ENCODE results near the gene SLC25A2.
"Not testable (repeated sequence)": the region's sequence is repeated elsewhere in the genome, so short reads cannot be mapped to it uniquely, and the experiment has no call there.

The SLC25A2 gene

DNA sequence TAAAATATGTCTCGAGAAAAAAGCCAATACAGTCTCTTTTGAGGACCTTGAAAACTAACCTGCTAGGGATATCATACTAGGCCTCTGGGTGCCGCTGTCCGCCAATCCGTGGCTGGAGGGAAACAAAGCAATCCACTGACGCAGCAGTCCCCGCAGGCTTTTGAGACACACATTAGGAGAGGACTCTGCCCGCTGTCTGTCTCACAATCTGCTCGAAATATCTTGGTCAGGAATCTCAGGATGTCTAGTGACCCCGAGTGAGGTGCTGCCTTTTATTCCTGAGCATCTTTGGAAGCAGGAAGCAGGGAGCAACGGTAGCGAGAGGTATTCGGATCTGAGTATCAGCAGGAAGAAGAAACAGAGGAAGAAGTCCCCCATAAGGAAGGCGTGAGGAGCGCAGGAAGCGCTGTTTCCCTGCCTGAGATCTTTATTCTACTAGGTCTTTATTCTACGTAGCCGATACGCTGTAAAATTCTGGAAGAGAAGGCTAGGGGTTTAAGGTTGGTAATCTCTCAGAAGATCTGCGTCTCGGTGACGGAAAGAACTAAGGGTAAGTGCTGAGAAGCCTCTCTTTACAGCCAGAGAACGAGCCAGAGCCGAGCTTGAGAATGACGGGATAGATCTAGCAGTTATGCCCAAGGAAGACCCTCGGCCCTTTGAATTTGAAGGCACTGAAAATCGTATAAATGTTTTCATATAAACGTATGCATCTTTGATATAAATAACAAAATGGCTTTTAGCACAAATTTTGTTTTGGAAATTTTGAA is 22.4 kb upstream of the SLC25A2 start:
- no peaks in the 10 kb centered on the region for H3K36me3 Mint-ChIP-seq (ENCODE audit: low read depth)
- H3K9me3 Mint-ChIP-seq: peaks cover 33% of the 10 kb centered on the region
- peaks cover 6% of the 10 kb centered on the region for H3K4me1 Mint-ChIP-seq (ENCODE audit: low read depth)
- H3K27me3 Mint-ChIP-seq (ENCODE audit: low read depth): peaks cover 8% of the 10 kb centered on the region
- peak overlapping the region; percentile 93 for H3K4me3 Mint-ChIP-seq
- H3K27ac Mint-ChIP-seq: peak overlapping the region; percentile 92

DNA sequence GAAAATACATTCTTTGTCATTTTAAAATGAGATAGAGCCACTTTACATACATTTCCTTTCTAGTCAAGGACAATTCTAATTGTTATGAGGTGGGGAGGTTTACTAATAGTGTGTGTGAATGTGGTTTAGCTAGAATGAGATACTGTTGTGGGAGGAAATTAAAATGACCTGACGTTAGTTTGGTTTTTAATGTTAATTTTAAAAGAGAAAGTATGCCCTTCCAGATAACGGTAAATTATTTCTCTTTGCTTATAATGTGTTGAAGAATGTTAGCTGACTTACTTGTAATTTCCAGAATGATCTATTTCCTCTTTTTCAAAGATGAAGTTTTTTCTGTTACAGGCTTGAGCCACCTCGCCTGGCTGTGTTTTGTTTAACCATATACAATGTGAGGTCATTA is 18.4 kb upstream of the SLC25A2 start:
- Mint-ChIP-seq H3K9me3 (peaks cover 61% of the 10 kb centered on the region), H3K27me3 (ENCODE audit: low read depth) (peaks cover 3% of the 10 kb centered on the region), H3K4me3 (peak overlapping the region; percentile 7), H3K36me3 (ENCODE audit: low read depth) (peaks cover 32% of the 10 kb centered on the region), H3K4me1 (ENCODE audit: low read depth) (peaks cover 27% of the 10 kb centered on the region), H3K27ac (no peak overlapping the region)

DNA sequence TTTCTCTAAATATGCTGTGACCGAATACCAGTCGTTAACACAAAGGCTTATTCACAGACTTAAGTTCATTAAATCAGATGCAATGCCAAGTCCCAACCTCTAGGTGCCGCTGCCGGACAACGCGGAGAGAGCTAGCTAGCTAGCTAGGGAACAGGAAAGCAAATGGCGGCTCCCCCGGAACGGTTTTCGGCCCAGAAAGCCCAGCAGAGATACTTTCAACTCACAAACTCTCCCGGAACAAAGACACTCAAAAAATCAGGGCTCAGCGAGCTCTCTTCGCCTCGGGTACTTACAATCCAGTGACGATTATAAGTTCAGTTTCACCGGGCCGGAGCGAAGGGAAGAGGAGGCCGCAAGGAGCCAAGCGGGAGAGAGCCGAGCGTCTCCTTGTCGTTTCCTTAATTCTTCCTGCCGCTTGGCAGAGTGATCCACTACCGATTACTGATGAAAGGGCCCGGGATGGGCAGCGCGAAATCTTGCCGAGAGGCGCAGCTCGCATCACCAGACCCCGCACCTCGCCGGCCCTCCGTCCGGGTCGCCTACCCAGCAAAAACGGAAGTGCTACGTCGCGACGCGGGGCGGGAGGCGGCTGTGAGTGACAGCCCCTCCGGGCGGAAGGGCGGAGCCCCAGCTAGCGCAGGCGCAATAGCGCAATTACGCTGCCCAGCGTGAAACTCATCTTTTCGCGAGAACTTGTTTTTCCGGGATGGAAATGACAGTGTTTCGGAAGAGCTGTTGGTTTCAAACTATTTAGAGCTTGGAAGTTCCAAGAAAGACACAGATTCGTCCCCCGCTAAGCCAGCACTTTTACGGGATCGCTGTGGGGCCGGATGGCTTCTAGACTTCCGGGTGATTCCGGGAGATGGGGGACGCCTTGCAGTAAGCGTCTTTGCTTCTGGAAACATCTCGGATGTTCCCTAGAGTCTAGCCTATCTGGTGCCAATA is 16.6 kb upstream of the SLC25A2 start, which contains the start of gene TAF7:
Gene TAF7, minus strand, starts transcription at position 560 of the 945 bp plus-strand sequence. CDS start 740 bp downstream, outside the sequence.
- H3K4me3 Mint-ChIP-seq: peak within 1 kb of the TSS; percentile 100
- peaks cover 3% of the 10 kb centered on the region for H3K27me3 Mint-ChIP-seq (ENCODE audit: low read depth)
- peak within 1 kb of the TSS; percentile 100 for H3K27ac Mint-ChIP-seq
- H3K36me3 Mint-ChIP-seq (ENCODE audit: low read depth): peaks cover 44% of the 10 kb centered on the region
- H3K4me1 Mint-ChIP-seq (ENCODE audit: low read depth): peaks cover 21% of the 10 kb centered on the region
- peaks cover 64% of the 10 kb centered on the region for H3K9me3 Mint-ChIP-seq

DNA sequence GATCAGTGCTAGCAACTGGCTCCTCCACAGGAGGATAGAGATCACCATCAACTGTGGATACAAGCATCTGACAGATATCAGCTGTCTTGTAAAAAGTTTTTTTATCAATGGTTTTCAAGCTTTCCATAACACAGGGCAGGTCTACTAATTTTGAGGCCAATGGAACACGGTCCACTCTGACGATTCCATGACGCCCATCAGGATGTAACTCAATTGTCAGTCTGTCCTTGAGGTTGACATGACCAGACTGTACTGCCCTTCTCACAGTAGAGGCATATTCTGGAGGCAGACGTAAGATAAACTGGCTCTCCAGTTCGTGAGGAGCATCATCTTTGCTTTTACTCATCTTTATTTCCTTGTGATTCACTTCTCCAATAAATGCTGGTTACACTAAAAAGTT is 15.8 kb upstream of the SLC25A2 start:
- Mint-ChIP-seq H3K4me1 (ENCODE audit: low read depth) (peaks cover 21% of the 10 kb centered on the region), H3K27ac (peak overlapping the region; percentile 100), H3K27me3 (ENCODE audit: low read depth) (peaks cover 3% of the 10 kb centered on the region), H3K9me3 (peaks cover 69% of the 10 kb centered on the region), H3K4me3 (peak overlapping the region; percentile 100), H3K36me3 (ENCODE audit: low read depth) (peaks cover 52% of the 10 kb centered on the region)

DNA sequence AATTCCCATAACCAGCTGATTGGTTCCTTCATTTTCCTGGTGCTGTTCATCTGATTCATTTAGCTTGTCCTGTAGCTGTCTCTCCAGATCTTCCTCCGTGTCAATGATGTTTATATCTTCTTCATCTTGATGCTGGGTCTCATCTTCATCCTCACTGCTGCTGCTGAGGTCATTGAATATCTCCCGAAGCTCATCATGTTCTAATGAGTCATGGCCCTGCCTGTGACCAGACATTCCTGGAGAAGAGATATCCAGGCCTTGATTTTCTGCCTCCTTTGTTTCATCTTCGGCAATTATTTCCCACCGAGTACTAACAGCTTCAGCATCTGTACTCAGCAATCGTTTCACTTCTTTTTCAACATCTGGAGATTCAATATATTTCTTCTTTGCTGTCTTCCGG is 15.4 kb upstream of the SLC25A2 start:
- Mint-ChIP-seq H3K36me3 (ENCODE audit: low read depth) (peaks cover 55% of the 10 kb centered on the region), H3K4me3 (peak overlapping the region; percentile 100), H3K9me3 (peaks cover 71% of the 10 kb centered on the region), H3K4me1 (ENCODE audit: low read depth) (peaks cover 21% of the 10 kb centered on the region), H3K27ac (peak overlapping the region; percentile 100), H3K27me3 (ENCODE audit: low read depth) (peaks cover 3% of the 10 kb centered on the region)

DNA sequence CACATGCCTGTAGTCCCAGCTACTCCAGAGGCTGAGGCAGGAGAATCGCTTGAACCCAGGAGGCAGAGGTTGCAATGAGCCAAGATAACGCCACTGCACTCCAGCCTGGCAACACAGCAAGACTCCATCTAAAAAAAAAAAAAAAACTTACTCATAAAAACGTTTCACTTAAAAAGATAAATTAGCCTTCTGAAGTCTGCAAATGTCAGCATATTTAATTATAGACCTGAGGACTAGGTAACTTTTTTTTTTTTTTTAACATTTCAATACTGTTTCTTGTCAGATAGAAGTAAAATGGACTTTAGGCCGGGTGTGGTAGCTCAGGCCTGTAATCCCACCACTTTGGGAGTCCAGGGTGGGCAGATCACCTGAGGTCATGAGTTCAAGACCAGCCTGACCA is 13.1 kb upstream of the SLC25A2 start:
- not testable (repeated sequence) for H3K27me3 Mint-ChIP-seq (ENCODE audit: low read depth); H3K4me3 Mint-ChIP-seq; H3K27ac Mint-ChIP-seq
- peaks cover 79% of the 10 kb centered on the region for H3K9me3 Mint-ChIP-seq
- peaks cover 21% of the 10 kb centered on the region for H3K4me1 Mint-ChIP-seq (ENCODE audit: low read depth)
- peaks cover 70% of the 10 kb centered on the region for H3K36me3 Mint-ChIP-seq (ENCODE audit: low read depth)

DNA sequence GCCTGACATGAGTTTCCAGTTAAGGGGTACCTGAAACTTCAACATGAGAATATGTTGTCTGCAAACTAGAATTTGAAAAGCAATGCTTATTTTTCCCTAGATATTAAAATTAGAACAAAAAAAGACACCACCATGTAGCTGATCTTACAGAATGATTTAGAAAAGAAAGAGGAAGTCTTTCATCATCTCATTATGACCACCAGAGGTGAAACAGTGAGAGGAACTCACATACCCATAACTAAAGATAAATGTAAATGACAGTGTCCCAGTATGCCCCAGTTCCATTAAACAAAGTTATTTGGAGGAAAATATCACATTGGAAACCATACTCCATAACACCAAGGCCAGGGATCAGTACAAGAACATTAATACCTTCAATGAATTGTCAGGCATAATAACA is 9.9 kb upstream of the SLC25A2 start:
- Mint-ChIP-seq H3K4me1 (ENCODE audit: low read depth) (no peaks in the 10 kb centered on the region), H3K36me3 (ENCODE audit: low read depth) (peaks cover 52% of the 10 kb centered on the region), H3K27ac (no peak overlapping the region), H3K27me3 (ENCODE audit: low read depth) (no peaks in the 10 kb centered on the region), H3K4me3 (no peak overlapping the region), H3K9me3 (peaks cover 74% of the 10 kb centered on the region)

DNA sequence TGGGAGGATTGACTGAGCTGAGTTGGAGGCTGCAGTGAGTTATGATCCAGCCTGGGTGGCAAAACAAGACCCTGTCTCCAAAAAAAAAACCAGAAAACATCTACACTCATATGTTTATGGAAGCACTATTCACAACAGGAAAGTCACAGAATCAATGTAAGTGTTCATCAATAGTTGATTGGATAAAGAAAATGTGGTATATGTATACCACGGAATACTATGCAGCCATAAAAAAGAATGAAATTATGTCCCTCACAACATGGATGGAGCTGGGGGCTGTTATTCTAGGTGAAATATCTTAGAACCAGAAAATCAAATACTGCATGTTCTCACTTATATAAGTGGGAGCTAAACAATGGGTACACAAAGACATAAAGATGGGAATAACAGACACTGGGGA is 2.8 kb upstream of the SLC25A2 start:
- H3K27me3 Mint-ChIP-seq (ENCODE audit: low read depth): no peaks in the 10 kb centered on the region

DNA sequence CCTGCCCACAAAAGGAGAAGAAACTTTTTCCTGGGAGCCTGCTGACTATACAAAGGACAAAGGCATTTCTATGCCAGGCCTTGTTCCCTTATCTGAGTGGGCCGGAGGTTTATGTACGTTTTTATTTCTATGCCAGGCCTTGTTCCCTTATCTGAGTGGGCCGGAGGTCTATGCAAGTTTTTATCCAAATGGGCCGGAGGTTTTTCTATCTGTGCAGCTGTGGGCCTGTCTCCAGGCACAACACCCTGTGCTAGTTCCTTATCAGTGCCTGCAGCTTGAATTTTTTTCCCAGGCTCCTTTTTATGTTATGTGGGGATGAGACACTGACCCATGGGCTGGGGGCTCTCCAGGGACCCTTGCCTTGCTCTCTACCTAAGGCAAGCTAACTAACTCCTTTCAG is 5.5 kb downstream of the SLC25A2 start:
- Mint-ChIP-seq H3K36me3 (ENCODE audit: low read depth) (peaks cover 3% of the 10 kb centered on the region), H3K4me3 (no peak overlapping the region), H3K27ac (no peak overlapping the region), H3K9me3 (peaks cover 68% of the 10 kb centered on the region), H3K4me1 (ENCODE audit: low read depth) (no peaks in the 10 kb centered on the region), H3K27me3 (ENCODE audit: low read depth) (no peaks in the 10 kb centered on the region)

More for the DNA sequence above, 2.8 kb upstream of the SLC25A2 start:
- Mint-ChIP-seq H3K27ac (no peak overlapping the region), H3K36me3 (ENCODE audit: low read depth) (peaks cover 4% of the 10 kb centered on the region), H3K9me3 (peaks cover 71% of the 10 kb centered on the region), H3K4me1 (ENCODE audit: low read depth) (no peaks in the 10 kb centered on the region), H3K4me3 (no peak overlapping the region)

DNA sequence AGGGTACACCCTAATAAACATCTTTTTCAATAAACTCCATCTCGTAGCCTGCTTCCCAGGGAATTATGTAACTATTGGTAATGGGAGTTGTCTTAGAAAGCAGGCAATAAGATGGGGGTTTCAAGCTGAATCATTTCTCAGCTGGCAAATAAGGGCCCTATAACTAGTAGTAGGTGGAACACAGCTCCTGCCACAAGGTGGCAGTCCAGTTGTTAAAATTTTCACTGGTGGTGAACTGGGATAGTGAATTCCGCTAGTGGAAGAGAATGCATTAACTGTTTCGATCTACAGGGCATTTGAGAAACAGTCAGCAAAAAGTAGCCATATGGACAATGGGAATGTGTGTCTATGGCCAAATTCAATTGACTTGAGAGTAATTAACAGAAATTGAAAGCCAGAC is 30.9 kb downstream of the SLC25A2 start:
- no peak overlapping the region for H3K4me3 Mint-ChIP-seq
- no peaks in the 10 kb centered on the region for H3K27me3 Mint-ChIP-seq (ENCODE audit: low read depth)
- peaks cover 74% of the 10 kb centered on the region for H3K9me3 Mint-ChIP-seq
- no peaks in the 10 kb centered on the region for H3K4me1 Mint-ChIP-seq (ENCODE audit: low read depth)
- H3K27ac Mint-ChIP-seq: no peak overlapping the region
- H3K36me3 Mint-ChIP-seq (ENCODE audit: low read depth): no peaks in the 10 kb centered on the region

DNA sequence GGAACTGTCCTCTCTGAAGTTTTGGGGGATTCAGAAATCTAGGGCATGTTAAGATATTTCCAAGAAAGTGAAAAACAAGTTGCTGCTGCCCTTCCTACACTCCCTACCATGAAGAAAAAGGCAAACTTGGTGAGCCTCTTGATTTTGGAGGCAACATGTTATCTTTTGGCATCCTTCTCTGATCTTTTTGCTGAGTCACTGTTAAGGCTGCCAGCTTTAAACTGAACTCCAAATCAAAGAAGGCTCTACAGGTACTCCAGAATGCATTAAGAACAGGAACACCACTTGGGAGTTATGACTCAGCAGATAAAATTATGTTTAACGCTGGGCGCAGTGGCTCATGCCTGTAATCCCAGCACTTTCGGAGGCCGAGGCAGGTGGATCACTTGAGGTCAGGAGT is 34.7 kb downstream of the SLC25A2 start:
- no peaks in the 10 kb centered on the region for H3K36me3 Mint-ChIP-seq (ENCODE audit: low read depth)
- no peaks in the 10 kb centered on the region for H3K4me1 Mint-ChIP-seq (ENCODE audit: low read depth)
- no peak overlapping the region for H3K27ac Mint-ChIP-seq
- H3K9me3 Mint-ChIP-seq: peaks cover 82% of the 10 kb centered on the region
- H3K4me3 Mint-ChIP-seq: no peak overlapping the region
- no peaks in the 10 kb centered on the region for H3K27me3 Mint-ChIP-seq (ENCODE audit: low read depth)

DNA sequence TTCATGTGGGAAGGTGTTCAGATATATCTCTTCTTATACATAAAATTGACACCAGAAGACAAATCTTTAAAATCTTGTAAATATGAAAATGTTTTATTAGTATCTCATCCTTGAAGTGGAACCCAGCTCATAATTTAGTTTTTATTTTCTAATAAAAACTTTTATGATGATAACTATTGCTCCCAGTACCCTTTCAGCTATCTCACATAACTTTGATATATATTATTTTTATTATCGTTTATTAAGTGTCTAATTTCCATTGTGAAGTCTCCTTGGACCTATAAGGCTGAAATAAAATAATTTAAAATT is 42.7 kb downstream of the SLC25A2 start:
- no peak overlapping the region for H3K27ac Mint-ChIP-seq
- no peaks in the 10 kb centered on the region for H3K27me3 Mint-ChIP-seq (ENCODE audit: low read depth)
- H3K9me3 Mint-ChIP-seq: peaks cover 74% of the 10 kb centered on the region
- no peaks in the 10 kb centered on the region for H3K36me3 Mint-ChIP-seq (ENCODE audit: low read depth)
- H3K4me1 Mint-ChIP-seq (ENCODE audit: low read depth): no peaks in the 10 kb centered on the region
- no peak overlapping the region for H3K4me3 Mint-ChIP-seq

DNA sequence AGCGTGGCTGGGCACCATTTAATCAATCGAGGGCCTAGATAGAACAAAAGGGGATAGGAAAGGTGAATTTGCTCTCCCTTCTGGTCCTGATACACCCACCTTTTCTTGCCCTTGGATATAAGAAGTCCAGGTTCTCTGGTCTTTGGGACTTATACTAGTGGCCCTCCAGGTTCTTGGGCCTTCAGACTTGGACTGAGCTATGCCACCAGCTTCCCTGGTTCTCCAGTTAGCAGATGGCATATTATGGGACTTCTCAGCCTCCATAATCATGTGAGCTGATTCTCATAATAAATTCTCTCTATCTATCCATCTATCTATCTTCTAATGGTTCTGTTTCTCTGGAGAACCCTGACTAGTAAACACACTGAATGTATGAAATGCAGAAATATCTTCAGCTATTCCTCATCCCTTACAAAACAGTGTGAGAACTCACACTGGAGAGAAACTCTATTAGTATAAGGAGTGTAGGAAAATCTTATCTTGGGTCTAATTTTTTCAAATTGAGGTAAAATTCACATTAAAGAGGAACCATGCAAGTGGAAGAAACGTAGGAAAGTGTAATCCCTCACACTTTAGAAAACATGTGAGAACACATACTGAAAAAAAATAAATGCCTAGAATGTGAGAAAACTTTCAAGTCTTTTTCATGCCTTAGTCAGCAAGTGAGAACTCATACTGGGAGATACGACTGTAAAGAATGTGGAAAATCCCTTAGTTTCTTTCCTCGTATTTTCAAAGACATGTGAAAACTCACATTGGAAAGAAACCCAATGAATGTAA is 43.2 kb downstream of the SLC25A2 start:
- no peaks in the 10 kb centered on the region for H3K36me3 Mint-ChIP-seq (ENCODE audit: low read depth)
- peaks cover 74% of the 10 kb centered on the region for H3K9me3 Mint-ChIP-seq
- no peaks in the 10 kb centered on the region for H3K4me1 Mint-ChIP-seq (ENCODE audit: low read depth)
- no peak overlapping the region for H3K27ac Mint-ChIP-seq
- H3K27me3 Mint-ChIP-seq (ENCODE audit: low read depth): no peaks in the 10 kb centered on the region
- no peak overlapping the region for H3K4me3 Mint-ChIP-seq

DNA sequence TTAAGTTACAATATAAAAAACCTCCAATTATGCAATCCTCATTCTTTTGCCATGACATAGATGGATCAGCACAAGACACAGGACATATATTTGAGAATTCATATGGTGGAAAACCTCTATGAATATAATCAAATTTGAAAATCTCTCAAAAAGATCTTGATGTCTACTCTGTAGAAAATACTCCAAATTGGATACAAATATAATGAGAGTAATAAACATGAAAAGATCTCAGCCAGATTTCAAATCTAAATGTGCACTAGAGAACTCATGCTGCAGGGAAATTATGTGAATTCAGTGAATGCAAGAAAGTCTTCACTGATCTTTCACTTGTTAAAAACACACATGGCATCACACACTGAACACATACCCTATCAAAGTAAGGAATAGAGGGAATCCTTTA is 44.9 kb downstream of the SLC25A2 start:
- Mint-ChIP-seq H3K9me3 (peaks cover 74% of the 10 kb centered on the region), H3K27ac (no peak overlapping the region), H3K27me3 (ENCODE audit: low read depth) (no peaks in the 10 kb centered on the region), H3K4me3 (no peak overlapping the region), H3K4me1 (ENCODE audit: low read depth) (no peaks in the 10 kb centered on the region), H3K36me3 (ENCODE audit: low read depth) (no peaks in the 10 kb centered on the region)

Measured in T-helper 1 cell treated with Interleukin-12 subunit alpha and Interleukin-12 subunit beta and Interleukin-4 antibody, amounts not matched to agents 30 μg/mL and 1 μg/mL, for 36 hours (primary cell).